Ovary (tissue), 3 donors: ENCODE data around the gene ZBED1.

Experiments
- CTCF ChIP-seq, 3 donors: fragments of 450-650 bp in 2 of 3; fragments of 200-600 bp in 1 of 3; IDR thresholded peaks; one replicate each; pipeline versions ENCODE4 v1.5.1 to v1.8.0; 2016 to 2022; ENCODE audit warnings: antibody characterized with exemption in 3 of 3, mild to moderate bottlenecking in 1 of 3
- POLR2A ChIP-seq: fragments of 450-650 bp; IDR thresholded peaks from one replicate; pipeline ENCODE4 v1.6.1; 2017; ENCODE audit warnings: antibody characterized with exemption, mild to moderate bottlenecking, moderate library complexity
- donor health status: DM: no; HTN: no; CAD: no.

GRCh38 chrX:2498781-2499302, 1.9 kb downstream of the ZBED1 start:
- no peak for TF ChIP-seq CTCF (IDR thresholded peaks at IDR 0.05)
- no peak for TF ChIP-seq POLR2A
